ENCODE data around the gene ACTR3C. TPM values are rescaled to one million over a fixed set of nuclear protein-coding genes. Genes with fewer than 3 reads are reported as not detected.

The ACTR3C gene
- total and polyA plus RNA-seq, 2 donors (not counting 1 experiment from before 2014, with no cell fraction given) = 4.0 to 20.7 TPM

- Histone ChIP-seq H3K4me3 (ENCODE audit: control extremely low read depth in 1 of 5, extremely low read depth in 1 of 5, insufficient read depth in 1 of 5, low read depth in 2 of 5, low read length in 4 of 5) (peak within 1 kb of the TSS; percentile 62 to 98 (median 82)), H3K79me2 (ENCODE audit: control insufficient read depth, insufficient read depth, low read length) (peaks cover 24% of the 10 kb centered on the region), H3K27ac (ENCODE audit: low read length in 2 of 2) (peak within 1 kb of the TSS; percentile 98 to 99), H3K9ac (ENCODE audit: low read length) (peak within 1 kb of the TSS; percentile 88), H3K9me3 (ENCODE audit: control extremely low read depth in 1 of 3, control insufficient read depth in 2 of 3, insufficient read depth in 1 of 3, low read length in 2 of 3) (no peaks in the 10 kb centered on the region), H3K36me3 (replicated peaks in 1 of 2; ENCODE audit: control extremely low read depth in 1 of 2, control insufficient read depth in 1 of 2, extremely low read depth in 1 of 2, insufficient read depth in 2 of 2, low read length in 1 of 2) (peaks cover 0 to 22% of the 10 kb centered on the region in 2 experiments), H4K20me1 (ENCODE audit: control insufficient read depth, insufficient read depth, low read length, poor library complexity, severe bottlenecking) (peaks cover 20% of the 10 kb centered on the region), H3K27me3 (replicated peaks in 1 of 4; ENCODE audit: control extremely low read depth in 1 of 4, control insufficient read depth in 3 of 4, insufficient read depth in 4 of 4, low read length in 3 of 4) (no peaks in the 10 kb centered on the region), H2AFZ (ENCODE audit: insufficient read depth, low read depth, low read length, poor library complexity, severe bottlenecking) (peak within 1 kb of the TSS; percentile 76), H3K4me2 (replicated peaks; ENCODE audit: low read depth, low read length, poor library complexity, severe bottlenecking) (peak within 1 kb of the TSS; percentile 85), H3K4me1 (ENCODE audit: control insufficient read depth in 2 of 2, insufficient read depth in 2 of 2, low read length in 2 of 2) (peaks cover 57 to 72% of the 10 kb centered on the region in 2 donors)
- Mint-ChIP-seq H3K27ac (peak within 1 kb of the TSS; percentile 98), H3K27me3 (no peaks in the 10 kb centered on the region), H3K4me1 (peaks cover 69% of the 10 kb centered on the region), H3K4me3 (peak within 1 kb of the TSS; percentile 92), H3K9me3 (ENCODE audit: insufficient read depth) (no peaks in the 10 kb centered on the region)
- POLR2A ChIA-PET = interaction anchor here (0.5 to 6.6 kb wide), 6 partner anchors 11 to 963 kb away, joined by 4 to 120 read pairs (median 8); partner anchors contain the start of gene ZNF775
- under 1% methylated on average over 85 of the region's 85 CpGs for WGBS (ENCODE audit: insufficient coverage)
- intact Hi-C loops (cut with micrococcal nuclease) = loop anchor here (2.0 to 10.0 kb wide), 3 partner anchors 67 to 691 kb away; partner anchors contain the start of genes ABCB8, ATG9B and SLC4A2
- CTCF ChIA-PET = interaction anchor here (1.5 to 7.3 kb wide), 6 partner anchors 10 to 81 kb away, joined by 3 to 71 read pairs (median 12); a partner anchor contains a TSS
- peak; percentile 89 for DNase-seq
- peak; percentile 49 for ATAC-seq (ENCODE audit: low read depth)
- no peak for TF ChIP-seq CTCF (IDR thresholded peaks at IDR 0.05)
- TF ChIP-seq EZH2 (IDR thresholded peaks at IDR 0.05; ENCODE audit: borderline replicate concordance, insufficient read depth, low read depth, low read length, poor library complexity, severe bottlenecking) = no peak
These were observed 44.9 kb upstream of the ACTR3C start, which contains the start of gene REPIN1 for GRCh38 chr7:150368096-150368883. Gene REPIN1 (plus strand): TSS chr7:150368822. CDS start chr7:150369712, 890 bp downstream.
